ENCODE measurements around the gene NTN4.
"Not testable (repeated sequence)": the region's sequence is repeated elsewhere in the genome, so short reads cannot be mapped to it uniquely, and the experiment has no call there.

Gene NTN4

GRCh38 chr12:95830335-95831089, 39.9 kb upstream of the NTN4 start:
- no peak for TF ChIP-seq CTCF (conservative IDR thresholded peaks at IDR 0.05)
- peak overlapping the region; percentile 44 for H3K27ac ChIP-seq

GRCh38 chr12:95829395-95829794, 38.8 kb upstream of the NTN4 start:
- TF ChIP-seq CTCF (conservative IDR thresholded peaks at IDR 0.05): no peak
- peak overlapping the region; percentile 44 for H3K27ac ChIP-seq

- TF ChIP-seq CTCF (conservative IDR thresholded peaks at IDR 0.05): peak; percentile 85
- H3K27ac ChIP-seq: no peak overlapping the region
These were observed 29.6 kb upstream of the NTN4 start for GRCh38 chr12:95820096-95820703.

- H3K27ac ChIP-seq: no peak overlapping the region
- peak; percentile 89 for TF ChIP-seq CTCF (conservative IDR thresholded peaks at IDR 0.05)
These were observed 25.2 kb upstream of the NTN4 start for GRCh38 chr12:95815632-95816212.

GRCh38 chr12:95812155-95812554, 21.6 kb upstream of the NTN4 start:
- not testable (repeated sequence) for H3K27ac ChIP-seq

- no peak for TF ChIP-seq CTCF (conservative IDR thresholded peaks at IDR 0.05)
- H3K27ac ChIP-seq: no peak overlapping the region
These were observed 19.8 kb upstream of the NTN4 start for GRCh38 chr12:95810411-95810810.

GRCh38 chr12:95809000-95809680, 18.6 kb upstream of the NTN4 start:
- H3K27ac ChIP-seq: no peak overlapping the region
- no peak for TF ChIP-seq CTCF (conservative IDR thresholded peaks at IDR 0.05)
